GM21360 (cell line): ENCODE measurements around the gene PRCC.

Source experiments
- ATAC-seq: cut with Tn5 transposase; IDR thresholded peaks from one replicate; pipeline ENCODE4 v1.9.1; 2021; ENCODE audit warnings: mild to moderate bottlenecking, moderate library complexity; ENCODE audit not compliant: unreplicated experiment

PRCC gene

GRCh38 chr1:156794506-156795373, 27.4 kb downstream of the PRCC start:
- ATAC-seq, result no peak

DNA sequence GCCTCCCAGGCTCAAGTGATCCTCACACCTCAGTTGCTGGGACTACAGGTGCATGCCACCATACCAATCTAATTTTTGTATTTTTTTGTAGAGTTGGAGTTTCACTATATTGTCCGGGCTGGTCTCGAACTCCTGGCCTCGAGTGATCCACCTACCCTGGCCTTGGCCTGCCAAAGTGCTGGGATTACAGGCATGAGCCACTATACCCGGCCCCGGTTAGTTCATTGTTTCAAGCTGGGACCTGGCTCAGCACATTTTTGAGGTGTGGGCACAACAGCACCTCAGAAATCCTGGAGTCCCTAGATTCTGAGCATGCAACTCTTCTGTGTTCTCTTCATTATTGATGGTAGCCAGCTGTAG, 28.0 kb downstream of the PRCC start:
- ATAC-seq, result no peak

DNA sequence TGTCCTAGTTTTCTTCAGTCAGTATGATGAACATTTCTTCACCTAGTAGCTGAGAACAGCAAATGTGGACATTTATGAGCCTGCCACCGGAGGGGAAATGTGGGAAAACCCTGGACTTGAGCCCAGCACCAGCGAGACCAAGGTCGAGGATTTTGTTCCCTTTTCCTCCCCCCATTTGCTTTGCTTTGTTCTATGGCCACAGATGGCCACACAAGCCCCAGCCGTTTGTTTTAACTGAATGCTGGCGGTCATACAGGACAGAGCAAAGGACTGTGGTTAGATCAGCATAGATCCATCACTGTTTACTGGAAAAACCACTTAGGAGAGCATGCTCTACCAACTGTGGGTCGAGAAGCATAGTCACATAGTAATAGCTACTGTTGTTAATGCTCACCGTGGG, 28.5 kb downstream of the PRCC start:
- no peak for ATAC-seq

DNA sequence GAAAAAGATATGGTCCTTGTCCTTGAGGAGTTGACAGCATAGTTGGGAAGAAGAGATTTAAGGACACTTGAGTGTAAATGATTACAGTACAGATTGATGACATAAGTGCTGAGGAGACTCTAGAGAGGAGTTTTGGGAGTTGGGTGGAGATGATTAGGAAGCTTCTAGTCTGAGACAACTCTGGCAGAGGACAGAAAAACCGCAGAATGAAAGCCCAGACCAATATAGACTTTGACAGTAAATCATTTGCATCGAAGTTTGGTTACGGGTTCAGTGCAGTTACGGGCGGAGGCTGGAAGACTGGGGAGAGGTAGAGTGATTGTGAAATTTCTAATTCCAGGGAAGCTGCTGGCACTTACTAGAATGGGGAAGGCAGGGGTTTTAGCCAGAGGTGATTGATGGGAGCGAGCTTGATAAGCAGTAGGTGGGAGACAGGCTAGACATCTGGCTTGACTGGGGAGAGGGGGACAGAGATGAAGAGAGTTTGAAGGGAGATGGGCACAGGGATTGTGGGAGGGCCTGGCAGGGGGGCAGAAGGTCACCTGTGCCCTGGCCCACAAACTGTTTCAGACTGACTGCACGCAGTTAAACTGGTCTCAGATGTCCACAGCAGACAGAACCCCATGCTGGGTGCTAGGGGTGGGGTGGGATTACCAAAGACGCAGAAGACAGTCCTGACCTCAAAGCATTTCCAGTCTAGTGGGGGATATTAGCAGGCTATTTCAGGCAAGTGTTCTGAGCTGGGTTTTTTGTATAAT, 29.2 kb downstream of the PRCC start:
- ATAC-seq, result no peak

DNA sequence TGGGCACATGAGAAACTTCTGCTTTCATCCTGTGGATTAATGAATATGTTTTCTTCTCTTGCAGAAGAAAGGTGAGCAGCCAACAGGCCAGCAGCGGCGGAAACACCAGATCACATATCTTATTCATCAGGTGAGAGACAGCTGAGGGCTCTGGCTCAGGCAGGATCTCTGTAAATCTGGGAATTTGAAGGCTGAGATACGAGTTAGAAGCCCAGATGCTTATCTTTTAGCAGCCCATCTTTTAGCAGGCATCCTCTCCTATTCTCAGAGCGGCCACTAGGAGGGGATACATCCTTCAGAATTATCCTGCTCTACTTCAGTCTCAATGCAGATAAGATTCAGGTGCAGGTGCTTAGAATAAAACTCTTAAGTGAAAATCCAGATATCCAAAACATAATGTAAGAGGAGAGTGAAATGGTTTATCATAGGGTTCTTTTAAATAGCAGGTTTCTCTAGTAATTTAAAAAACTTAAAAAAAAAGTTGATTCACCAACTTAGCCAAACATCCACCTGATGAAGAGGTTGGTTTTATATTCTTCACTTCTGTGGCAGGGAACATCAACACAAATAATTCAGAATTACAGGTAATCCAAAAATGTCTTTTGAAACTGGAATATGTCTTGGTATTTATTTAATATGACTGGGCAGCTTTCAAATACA, 30.0 kb downstream of the PRCC start:
- no peak for ATAC-seq

GRCh38 chr1:156801409-156802121, 34.2 kb downstream of the PRCC start:
- no peak for ATAC-seq

DNA sequence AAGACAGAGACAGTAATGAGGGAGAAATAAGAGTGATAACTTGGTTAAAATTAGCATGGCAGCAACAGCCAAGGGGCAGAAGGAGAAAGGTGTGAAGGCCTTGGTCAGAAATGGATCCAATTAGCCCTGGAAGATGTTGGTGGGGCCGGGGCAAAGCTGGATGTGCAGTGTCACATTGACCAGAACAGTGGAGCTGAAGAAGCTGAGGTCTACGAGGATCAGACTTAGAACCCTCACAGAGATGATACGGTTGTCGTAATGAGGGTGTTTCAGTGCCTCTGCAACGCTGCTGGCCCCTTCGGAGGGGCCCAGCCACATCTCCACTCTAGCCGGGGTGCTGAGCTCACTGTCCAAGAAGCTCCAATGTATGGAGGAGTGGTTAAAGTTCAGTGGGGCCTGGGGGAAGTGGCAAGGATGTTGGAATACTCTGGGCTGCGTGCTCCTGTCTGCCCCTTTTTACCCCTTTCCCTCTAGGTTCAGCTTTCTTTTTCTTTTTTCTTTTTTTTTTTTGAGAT, 35.1 kb downstream of the PRCC start:
- ATAC-seq, result no peak

DNA sequence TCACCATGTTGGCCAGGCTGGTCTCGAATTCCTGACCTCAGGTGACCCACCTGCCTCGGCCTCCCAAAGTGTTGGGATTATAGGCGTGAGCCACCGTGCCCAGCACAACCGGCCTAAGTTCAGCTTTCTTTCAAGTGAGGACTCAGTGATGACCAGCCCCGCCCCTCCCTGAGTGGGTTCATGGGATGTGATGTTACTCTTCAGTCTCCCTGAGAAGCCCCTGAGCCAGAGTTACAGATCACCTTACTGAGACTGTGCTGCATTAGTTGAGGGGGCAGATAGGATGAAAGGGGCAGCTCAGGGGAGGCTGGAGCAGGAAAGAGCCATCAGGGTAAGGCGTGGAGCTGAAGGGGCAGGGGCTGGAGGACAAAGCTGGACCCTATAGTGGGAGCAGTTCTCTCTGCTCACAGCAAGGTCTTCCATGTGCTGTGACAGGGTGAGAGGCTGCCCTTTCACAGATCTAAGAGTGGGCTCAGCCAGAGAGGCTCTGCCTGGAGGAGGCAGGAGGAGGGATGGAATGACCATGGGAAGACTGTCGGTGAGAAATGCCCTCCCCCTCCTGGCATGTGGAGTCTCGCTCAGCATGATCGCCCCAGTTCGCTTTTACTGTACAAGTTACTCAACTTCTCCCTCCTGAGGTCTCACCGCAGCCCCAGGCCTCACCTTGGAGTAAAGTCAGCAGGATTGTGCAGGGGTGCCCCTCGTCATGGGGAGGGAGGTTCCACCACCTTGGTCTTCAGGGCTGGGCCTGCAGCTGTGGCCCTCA, 35.9 kb downstream of the PRCC start:
- no peak for ATAC-seq

DNA sequence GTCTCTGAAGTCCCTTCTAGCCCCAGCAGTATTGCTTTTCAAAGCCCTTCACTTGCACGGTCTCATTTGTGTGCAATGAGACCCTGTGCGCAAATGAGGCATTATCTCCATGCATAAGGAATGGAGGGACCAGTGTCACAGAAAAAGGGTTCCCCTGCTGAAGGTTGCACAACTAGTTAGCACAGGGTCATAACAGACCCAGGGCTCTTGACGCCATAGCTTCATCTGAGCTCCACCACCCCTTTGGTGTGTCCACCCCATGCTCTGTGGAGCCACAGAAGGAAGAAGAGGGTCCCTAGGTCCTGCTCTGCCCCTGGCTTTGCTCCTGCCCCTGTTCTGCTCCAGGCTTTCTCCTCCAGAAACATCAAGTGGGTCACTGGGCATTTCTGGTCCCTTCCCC, 36.7 kb downstream of the PRCC start:
- ATAC-seq, result no peak

- ATAC-seq, result no peak
These were observed 37.4 kb downstream of the PRCC start for GRCh38 chr1:156804572-156805243.

DNA sequence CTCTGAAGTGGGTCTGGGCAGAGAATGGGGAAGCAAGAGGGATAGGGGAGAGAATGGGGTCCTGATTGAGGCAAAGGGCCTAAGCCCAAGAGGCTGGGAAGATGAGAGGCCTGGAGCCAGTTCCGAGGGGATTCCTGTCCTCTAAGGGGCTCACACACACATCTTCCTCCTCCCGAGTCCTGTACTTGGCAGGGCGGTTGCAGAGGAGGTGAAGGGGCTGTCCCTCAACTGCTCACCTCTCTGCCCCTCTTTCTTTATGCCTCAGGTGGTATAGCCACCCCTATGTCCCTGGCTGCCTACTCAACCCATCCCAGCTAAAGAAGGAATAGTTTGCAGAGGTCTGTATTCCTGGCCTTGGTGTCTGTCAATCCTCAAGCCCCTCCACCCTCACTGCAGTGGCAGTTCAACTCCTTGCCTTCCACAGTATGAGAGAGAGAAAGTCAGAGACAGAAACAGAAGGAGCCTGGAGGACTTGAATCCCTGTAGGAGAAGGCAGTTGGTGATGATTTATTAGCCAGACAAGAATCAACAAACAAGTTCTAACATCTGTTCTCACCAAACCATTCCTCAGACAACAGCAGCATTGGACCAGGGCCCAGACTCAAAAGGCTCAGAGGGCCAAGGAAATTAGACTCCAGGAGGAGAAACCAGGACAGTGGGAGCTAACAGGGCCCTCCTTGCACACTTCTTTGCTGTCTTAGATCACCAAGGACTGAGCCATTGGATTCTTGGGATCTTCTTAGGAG, 38.6 kb downstream of the PRCC start:
- ATAC-seq, result no peak

DNA sequence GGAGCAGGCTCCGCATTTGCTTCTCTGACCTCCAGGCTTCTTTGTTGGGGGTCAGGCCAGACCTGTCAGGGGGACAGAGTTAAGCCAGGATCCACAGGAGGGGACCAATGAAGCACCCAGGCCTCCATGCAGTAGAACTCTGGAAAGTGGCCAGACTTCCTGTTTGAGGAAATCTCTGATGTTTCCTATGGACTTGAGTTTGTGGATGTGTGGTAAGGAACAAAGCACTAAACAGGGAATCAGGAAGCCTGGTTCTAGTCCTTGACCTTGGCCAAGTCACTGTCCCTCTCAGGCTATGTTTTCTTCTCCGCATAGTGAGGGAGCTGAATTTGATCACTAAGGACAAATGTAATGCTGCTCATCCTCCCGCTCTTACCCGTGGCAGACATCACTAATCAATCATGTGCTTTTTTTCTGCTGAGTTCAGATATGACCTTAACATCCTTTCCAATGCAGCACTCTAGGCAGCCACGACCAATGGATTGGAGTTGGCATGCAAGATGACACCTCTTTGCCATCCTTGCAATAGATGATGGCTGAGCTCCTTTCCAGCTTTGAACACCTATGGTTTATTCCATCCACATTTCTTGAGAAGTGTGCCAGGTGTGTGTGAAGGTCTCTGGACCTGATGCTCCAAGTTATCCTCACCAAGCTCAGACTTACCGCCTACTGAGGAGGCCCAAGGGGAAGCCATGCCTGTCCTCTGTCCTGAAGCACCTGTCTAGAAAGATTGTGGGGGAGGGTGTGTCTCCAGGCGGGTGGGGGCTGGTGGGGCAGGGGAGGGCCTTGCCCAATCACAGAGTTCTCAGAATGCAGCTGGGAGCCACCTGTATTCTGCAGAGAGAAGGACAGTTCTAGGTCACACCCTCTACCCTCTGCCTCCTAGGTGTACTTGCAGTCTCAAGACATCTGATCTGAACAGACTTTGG, 39.4 kb downstream of the PRCC start:
- ATAC-seq, result no peak

GRCh38 chr1:156807627-156808026, 40.3 kb downstream of the PRCC start:
- ATAC-seq, result no peak

DNA sequence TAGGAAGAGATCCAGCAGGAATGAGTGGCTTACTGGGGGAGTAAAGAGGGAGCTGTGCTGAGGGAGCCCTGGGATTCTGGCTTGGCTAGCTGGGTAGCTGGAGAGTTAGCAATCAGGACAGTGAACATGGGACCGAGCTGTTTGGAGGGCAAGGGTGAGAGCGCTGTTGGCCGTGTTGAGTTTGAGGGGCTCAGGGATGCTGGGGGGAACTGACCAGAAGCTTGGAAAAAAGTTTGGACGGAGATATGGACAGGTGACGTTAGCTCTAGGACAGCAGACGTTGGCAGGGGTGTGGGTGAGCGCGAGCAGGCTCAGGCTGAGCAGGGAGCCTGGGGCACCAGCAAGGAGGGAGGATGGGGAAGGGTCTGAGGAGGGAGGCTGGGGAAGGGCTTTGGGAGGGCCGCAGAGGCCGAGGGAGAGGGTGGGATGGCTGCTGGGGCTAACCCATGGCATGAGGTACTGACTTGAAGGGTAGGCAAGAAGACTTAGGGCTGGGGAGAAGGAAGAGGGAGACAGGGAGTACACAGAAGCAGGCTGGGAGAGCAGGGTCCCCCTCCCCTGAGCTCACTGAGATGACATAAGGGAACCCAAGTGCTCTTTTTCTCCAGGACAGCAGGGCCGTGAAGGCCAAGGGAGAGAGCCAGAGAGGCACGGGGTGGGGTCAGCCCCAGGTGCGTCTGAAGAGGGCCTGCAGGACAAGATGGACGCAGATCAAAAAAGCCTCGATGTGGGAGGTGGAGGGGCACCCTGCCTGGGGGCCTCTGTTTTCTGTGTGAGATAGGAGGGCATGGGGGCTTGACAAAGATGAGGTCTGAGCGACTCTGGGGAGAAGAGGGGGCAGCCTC, 41.1 kb downstream of the PRCC start:
- ATAC-seq, result no peak

DNA sequence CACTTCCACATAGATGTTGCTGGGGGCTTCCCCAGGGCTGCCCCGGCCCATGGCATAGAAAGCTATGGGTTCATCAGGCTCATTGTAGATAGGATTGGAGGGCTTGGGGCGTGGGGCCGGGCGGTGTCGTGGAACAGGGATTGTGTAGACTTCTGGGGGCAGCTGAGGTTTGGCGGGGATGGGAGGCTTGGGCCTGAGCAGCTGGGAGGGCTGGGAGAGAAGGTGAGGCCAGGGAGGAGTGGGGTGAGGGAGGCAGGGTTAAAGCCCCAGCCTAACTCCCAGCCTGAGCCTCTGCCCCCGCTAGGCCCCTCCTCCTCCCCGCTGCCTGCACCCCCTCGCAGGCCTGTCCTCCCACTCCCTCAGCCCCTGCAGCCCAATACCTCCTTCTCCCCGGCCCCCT, 41.9 kb downstream of the PRCC start:
- ATAC-seq, result no peak

- no peak for ATAC-seq
These were observed 42.5 kb downstream of the PRCC start for GRCh38 chr1:156809711-156810366.
